ENCODE measurements around the gene SCN3A.

GRCh38 chr2:165126244-165126643, 77.6 kb downstream of the SCN3A start:
- TF ChIP-seq CTCF (IDR thresholded peaks at IDR 0.05 in 2 of 3, conservative IDR thresholded peaks at IDR 0.05 in 1 of 3; ENCODE audit: control insufficient read depth in 2 of 3, extremely low read depth in 1 of 3, insufficient read depth in 1 of 3, low read depth in 3 of 3, low read length in 3 of 3), result no peak
- TF ChIP-seq JUND (IDR thresholded peaks at IDR 0.05; ENCODE audit: low read depth, low read length), result no peak
- no peak for TF ChIP-seq EZH2 (IDR thresholded peaks at IDR 0.05; ENCODE audit: borderline replicate concordance, control insufficient read depth, low read depth, low read length)
- TF ChIP-seq BMI1 (IDR thresholded peaks at IDR 0.05; ENCODE audit: borderline replicate concordance), result no peak
- TF ChIP-seq POLR2A (IDR thresholded peaks at IDR 0.05; ENCODE audit: low read depth, low read length), result no peak
- no peak for TF ChIP-seq E4F1 (IDR thresholded peaks at IDR 0.05; ENCODE audit: borderline replicate concordance, partially characterized antibody)
